ENCODE data around the gene ABCC5. TPM values are rescaled to one million over a fixed set of nuclear protein-coding genes. Genes with fewer than 3 reads are reported as not detected.

Gene ABCC5
- total and polyA plus RNA-seq, 2 of the 8 experiments (the other 6 are each of a cell fraction or from before 2014, with no cell fraction given) = 25.3 to 40.8 TPM

GRCh38 chr3:184042617-184043016, 24.9 kb upstream of the ABCC5 start:
- Histone ChIP-seq H4K91ac (replicated peaks; ENCODE audit: insufficient read length, low read length) (no peak overlapping the region), H2BK12ac (ENCODE audit: low read depth, low read length) (no peak overlapping the region), H3K14ac (ENCODE audit: insufficient read length) (no peak overlapping the region), H3K27me3 (replicated peaks in 1 of 4; ENCODE audit: control insufficient read depth in 3 of 4, extremely low read depth in 1 of 4, insufficient read depth in 3 of 4, low read length in 3 of 4) (no peaks in the 10 kb centered on the region), H4K5ac (ENCODE audit: insufficient read length, low read depth, low read length) (no peak overlapping the region), H3K79me1 (ENCODE audit: low read depth, low read length) (no peaks in the 10 kb centered on the region), H3K4me3 (ENCODE audit: extremely low read depth in 1 of 4, insufficient read depth in 2 of 4, low read depth in 3 of 4, low read length in 4 of 4) (no peak overlapping the region), H2BK5ac (ENCODE audit: low read depth, low read length) (no peak overlapping the region), H3K4me1 (replicated peaks in 1 of 4; ENCODE audit: control insufficient read depth in 3 of 4, insufficient read depth in 4 of 4, low read length in 3 of 4) (no peaks in the 10 kb centered on the region), H2BK120ac (replicated peaks; ENCODE audit: low read depth, low read length) (no peak overlapping the region), H3K79me2 (ENCODE audit: control insufficient read depth in 1 of 2, insufficient read depth in 2 of 2, low read length in 2 of 2) (no peaks in the 10 kb centered on the region), H3K27ac (ENCODE audit: low read depth, low read length) (no peak overlapping the region), H3K9ac (replicated peaks in 1 of 4; ENCODE audit: extremely low read depth in 1 of 4, low read depth in 3 of 4, low read length in 3 of 4) (no peak overlapping the region), H3K23me2 (ENCODE audit: low read depth, low read length) (no peaks in the 10 kb centered on the region), H2AFZ (ENCODE audit: low read length) (no peak overlapping the region), H3K4me2 (ENCODE audit: insufficient read depth in 1 of 2, low read depth in 2 of 2, low read length in 2 of 2) (no peak overlapping the region), H2BK20ac (ENCODE audit: low read length) (no peak overlapping the region), H4K8ac (ENCODE audit: extremely low read depth, insufficient read depth, low read length) (no peak overlapping the region), H2AK5ac (ENCODE audit: low read depth, low read length) (no peak overlapping the region), H3K18ac (ENCODE audit: extremely low read depth, low read length) (no peak overlapping the region), H3K23ac (ENCODE audit: insufficient read length) (no peak overlapping the region), H3K4ac (replicated peaks; ENCODE audit: insufficient read length, low read depth, low read length) (no peak overlapping the region), H3K9me3 (ENCODE audit: insufficient read depth in 2 of 2, low read depth in 1 of 2, low read length in 1 of 2) (no peaks in the 10 kb centered on the region), H4K20me1 (replicated peaks in 1 of 2; ENCODE audit: control insufficient read depth in 1 of 2, insufficient read depth in 2 of 2, low read length in 2 of 2) (no peaks in the 10 kb centered on the region), H3K56ac (replicated peaks; ENCODE audit: insufficient read length, low read depth, low read length) (no peak overlapping the region), H2BK15ac (ENCODE audit: low read length) (no peak overlapping the region), H3K36me3 (ENCODE audit: control insufficient read depth in 2 of 4, insufficient read depth in 4 of 4, low read length in 3 of 4) (no peaks in the 10 kb centered on the region)
- FAIRE-seq (no peak), DNase-seq (ENCODE audit: low read depth in 1 of 2, low spot score in 2 of 2) (no peak)
- 100% methylated on average over 1 of the region's 1 CpG; no CpG with 5 or more reads in 1 of the 2 experiments for WGBS, 2 experiments (ENCODE audit: extremely low coverage in 1 of 2, insufficient coverage in 1 of 2, insufficient read length in 1 of 2, insufficient replicate concordance in 2 of 2, low coverage in 1 of 2, low lambda C conversion rate in 2 of 2, missing lambda C conversion rate in 1 of 2)
- ChIA-PET POLR2A (ENCODE audit: partially characterized antibody) (no interaction called here), CTCF (ENCODE audit: partially characterized antibody) (interaction anchor here (0.7 to 1.7 kb wide), 5 partner anchors 10 to 207 kb away, joined by 3 to 4 read pairs (median 4); partner anchors contain the start of gene HTR3C)
- no peak for TF ChIP-seq SIRT6 (IDR thresholded peaks at IDR 0.05; ENCODE audit: low read length)
- no peak for TF ChIP-seq HDAC6 (IDR thresholded peaks at IDR 0.05; ENCODE audit: low read depth, low read length)

Measured in H1 (cell line).